HUES6 (cell line): ENCODE results near the gene MYH14.

ENCODE experiments used
- H3K27ac ChIP-seq: 2 replicates; pipeline ENCODE4 v1.7.0; 2013; ENCODE audit warnings: low read depth, mild to moderate bottlenecking, low read length, inconsistent platforms
- H3K27me3 ChIP-seq: 2 replicates; pipeline ENCODE4 v1.6.1; 2013; ENCODE audit warnings: low read length; ENCODE audit not compliant: control insufficient read depth, insufficient read depth
- H3K36me3 ChIP-seq: 2 replicates; pipeline ENCODE4 v1.6.1; 2013; ENCODE audit warnings: low read length; ENCODE audit not compliant: control insufficient read depth, insufficient read depth
- H3K4me1 ChIP-seq: 2 replicates; pipeline ENCODE4 v1.6.1; 2013; ENCODE audit warnings: low read length; ENCODE audit not compliant: control insufficient read depth, insufficient read depth
- H3K4me3 ChIP-seq: 2 replicates; pipeline ENCODE4 v1.5.1; 2013; ENCODE audit warnings: low read depth, low read length
- H3K9ac ChIP-seq: one replicate; pipeline ENCODE4 v1.6.1; 2013; ENCODE audit warnings: mild to moderate bottlenecking, low read length
- H3K9me3 ChIP-seq: 2 replicates; pipeline ENCODE4 v1.6.1; 2013; ENCODE audit warnings: low read depth, low read length; ENCODE audit not compliant: control insufficient read depth, insufficient read depth

The MYH14 gene

DNA sequence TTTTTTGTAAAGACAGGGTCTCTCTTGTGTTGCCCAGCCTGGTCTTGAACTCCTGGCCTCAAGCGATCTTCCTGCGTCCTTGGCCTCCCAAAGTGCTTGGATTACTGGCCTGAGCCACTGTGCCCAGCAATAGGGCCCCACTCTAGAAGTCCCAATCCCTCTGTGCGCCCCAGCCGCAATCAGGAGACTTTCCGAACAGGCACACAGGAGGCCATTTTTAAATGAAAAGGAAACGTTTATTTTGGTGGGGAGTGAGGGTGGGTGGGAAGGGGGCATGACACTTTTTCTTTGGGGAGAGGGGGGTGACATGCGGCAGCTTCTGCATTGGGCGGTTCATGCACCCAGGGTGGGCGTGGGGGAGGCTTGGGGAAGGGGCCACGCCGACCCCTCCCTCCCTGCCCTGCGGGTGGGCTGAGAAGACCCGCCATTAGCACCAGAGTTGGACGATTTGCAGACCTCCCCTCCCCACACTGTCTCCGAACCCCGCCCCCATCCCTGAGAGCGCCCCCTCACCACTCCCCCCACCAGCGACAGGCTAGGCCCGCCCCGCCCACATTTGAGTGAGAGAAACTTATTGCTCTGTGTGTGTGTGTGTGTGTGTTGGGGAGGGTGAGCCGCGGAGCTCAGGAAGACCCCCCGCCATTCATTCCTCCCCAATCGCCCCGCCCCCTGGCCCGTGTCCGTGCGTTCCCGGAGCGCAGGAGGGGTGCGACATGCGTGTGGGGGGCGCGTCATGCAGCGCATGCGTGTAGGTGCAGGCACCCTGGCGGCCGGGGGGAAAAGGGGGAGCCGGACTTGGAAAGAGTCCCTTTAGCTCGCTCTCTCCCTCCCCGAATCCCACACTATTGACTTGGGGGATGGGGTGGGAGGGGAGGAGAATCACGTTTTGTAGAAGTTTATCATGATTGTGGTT, 108.6 kb downstream of the MYH14 start:
- Histone ChIP-seq H3K36me3 (no peaks in the 10 kb centered on the region), H3K27ac (no peak overlapping the region; the same call in 1 of the 2 replicates), H3K4me3 (peak overlapping the region; percentile 74), H3K9me3 (peaks cover 10% of the 10 kb centered on the region; the same call in 1 of the 2 replicates), H3K4me1 (no peaks in the 10 kb centered on the region), H3K27me3 (peaks cover 18% of the 10 kb centered on the region), H3K9ac (peak overlapping the region; percentile 49)

DNA sequence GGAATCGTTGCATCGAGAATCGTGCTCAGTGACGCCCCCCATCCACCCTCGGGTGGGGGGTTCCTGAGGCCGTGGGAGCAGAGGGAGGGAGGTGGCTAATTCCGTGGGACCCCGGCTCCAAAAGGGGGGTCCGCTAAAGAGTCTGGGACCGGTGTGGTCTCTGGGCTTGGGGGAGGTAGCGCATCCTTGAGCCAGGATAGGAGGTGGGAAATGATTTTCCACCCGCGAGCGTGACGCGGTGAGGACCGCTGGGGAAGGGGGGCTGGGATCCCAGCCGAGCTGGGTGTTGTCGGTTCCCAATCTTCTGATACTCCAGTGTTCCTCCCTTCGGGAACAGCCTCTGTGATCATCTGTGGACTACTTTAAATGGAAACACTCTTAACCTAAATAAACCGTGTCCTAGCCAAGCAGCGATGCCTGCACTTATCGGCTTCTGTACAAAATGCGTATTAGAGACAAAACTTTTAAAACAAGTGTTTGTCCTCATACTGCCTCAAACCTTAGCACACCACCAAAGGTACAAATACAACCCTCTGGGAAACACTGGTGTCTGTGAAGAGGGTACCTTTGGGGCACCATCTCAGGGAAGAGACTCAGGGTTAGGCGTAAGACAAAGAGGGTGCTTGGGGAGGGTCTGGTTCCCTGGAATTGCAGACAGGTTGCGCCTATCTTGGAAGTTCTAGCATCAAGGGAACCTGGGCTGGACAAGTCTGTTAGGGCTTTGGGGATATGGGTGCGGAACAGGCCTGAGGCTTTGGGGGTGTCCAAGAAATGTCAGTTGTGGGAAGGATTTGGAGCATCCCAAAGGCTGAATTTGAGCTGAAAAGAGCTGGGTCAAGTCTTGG, 109.8 kb downstream of the MYH14 start:
- H3K36me3 ChIP-seq: no peaks in the 10 kb centered on the region
- H3K27ac ChIP-seq: no peak overlapping the region
- no peaks in the 10 kb centered on the region; the same call in 1 of the 2 replicates for H3K9me3 ChIP-seq
- peak overlapping the region; percentile 32 for H3K9ac ChIP-seq
- H3K27me3 ChIP-seq: peaks cover 18% of the 10 kb centered on the region
- H3K4me3 ChIP-seq: peak overlapping the region; percentile 74
- H3K4me1 ChIP-seq: no peaks in the 10 kb centered on the region

DNA sequence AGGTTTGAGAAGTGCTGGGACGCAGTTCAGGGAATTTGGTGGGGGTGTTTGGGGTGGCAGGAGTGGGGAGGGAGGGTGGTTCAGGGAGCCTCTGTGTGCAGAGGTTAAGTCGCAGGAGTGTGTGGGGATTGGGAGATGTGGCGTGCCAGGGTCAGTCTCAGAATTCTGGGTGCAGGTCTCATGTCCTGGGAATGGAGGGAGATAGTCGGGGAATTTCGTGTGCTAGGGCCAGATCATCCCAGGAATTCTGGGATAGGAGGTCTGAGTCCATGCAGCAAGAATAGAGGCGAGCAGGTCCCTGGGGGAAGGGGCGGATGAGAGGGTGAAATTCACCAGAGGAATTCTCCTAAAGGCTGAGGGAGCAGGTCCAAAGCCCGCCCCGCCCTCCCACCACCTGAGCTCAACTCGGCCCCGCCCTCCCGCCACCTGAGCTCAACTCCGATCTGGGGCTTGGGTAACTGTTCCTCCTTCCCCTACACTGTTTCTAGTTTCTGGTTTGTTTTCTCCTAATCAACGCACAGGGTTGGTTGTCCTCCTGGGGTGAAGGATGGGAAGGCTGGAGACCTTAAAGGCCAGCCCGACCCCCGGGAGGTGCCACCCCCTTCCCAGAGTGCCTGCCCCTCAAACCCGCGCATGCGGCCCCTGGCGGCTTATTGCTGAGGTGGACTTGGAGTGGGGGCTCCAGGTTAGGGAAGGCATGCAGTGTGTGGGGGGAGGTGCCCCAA, 110.6 kb downstream of the MYH14 start:
- H3K4me3 ChIP-seq: peak overlapping the region; percentile 74
- peaks cover 4% of the 10 kb centered on the region; the same call in 1 of the 2 replicates for H3K36me3 ChIP-seq
- H3K9me3 ChIP-seq: no peaks in the 10 kb centered on the region
- H3K27ac ChIP-seq: no peak overlapping the region
- H3K27me3 ChIP-seq: peaks cover 12% of the 10 kb centered on the region; the same call in 1 of the 2 replicates
- peak overlapping the region; percentile 20 for H3K9ac ChIP-seq
- H3K4me1 ChIP-seq: no peaks in the 10 kb centered on the region

DNA sequence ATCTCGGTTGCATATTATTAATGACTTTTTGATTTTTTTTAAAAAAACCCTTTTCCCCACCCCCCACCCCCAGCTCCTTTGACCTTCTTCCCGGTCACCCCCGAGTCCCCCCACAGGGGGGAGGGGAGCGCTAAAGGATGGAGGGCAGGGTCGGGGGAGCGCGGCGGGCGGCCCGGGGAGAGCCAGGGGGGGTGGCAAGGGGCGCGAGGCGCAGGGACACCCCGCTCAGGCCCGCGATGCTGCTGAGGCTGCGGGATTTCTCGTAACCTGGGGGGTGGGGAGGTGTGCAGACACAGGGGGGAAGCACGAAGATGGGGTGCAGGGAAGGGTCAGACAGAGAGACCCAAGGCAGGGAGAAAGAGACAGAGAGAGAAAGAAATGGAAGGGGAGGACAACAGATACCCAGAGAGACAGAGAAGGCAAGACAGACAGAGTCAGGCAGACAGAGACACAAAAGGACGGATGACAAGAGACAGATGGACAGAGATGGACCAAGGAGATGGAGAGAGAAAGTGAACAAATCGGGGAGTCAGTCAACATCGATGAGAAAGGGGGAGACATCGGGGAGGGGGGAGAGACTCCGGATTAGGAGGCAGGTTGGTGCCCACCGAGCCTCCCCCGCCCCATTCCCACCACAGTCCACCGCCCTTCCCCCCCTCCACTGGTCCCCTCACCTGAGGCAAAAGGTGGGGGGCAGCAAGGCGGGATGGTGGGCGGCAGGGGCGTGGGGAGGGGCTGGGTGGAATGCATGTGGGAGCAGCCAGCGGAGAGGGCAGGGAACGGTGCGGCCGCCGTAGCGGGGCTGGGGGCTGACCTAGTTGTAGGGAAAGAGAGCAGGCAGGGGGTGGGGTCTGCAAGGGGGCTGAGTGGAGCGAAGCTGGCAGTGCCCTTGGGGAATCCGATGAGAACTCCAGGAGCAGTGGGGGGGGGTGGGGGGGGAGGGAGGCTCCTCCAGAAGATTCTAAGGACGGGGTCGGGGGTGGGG, 111.6 kb downstream of the MYH14 start:
- peaks cover 9% of the 10 kb centered on the region; the same call in 1 of the 2 replicates for H3K27me3 ChIP-seq
- peak overlapping the region; percentile 37; the same call in 1 of the 2 replicates for H3K27ac ChIP-seq
- peak overlapping the region; percentile 74 for H3K4me3 ChIP-seq
- no peaks in the 10 kb centered on the region for H3K9me3 ChIP-seq
- H3K36me3 ChIP-seq: peaks cover 6% of the 10 kb centered on the region; the same call in 1 of the 2 replicates
- H3K9ac ChIP-seq: peak overlapping the region; percentile 56
- H3K4me1 ChIP-seq: no peaks in the 10 kb centered on the region

DNA sequence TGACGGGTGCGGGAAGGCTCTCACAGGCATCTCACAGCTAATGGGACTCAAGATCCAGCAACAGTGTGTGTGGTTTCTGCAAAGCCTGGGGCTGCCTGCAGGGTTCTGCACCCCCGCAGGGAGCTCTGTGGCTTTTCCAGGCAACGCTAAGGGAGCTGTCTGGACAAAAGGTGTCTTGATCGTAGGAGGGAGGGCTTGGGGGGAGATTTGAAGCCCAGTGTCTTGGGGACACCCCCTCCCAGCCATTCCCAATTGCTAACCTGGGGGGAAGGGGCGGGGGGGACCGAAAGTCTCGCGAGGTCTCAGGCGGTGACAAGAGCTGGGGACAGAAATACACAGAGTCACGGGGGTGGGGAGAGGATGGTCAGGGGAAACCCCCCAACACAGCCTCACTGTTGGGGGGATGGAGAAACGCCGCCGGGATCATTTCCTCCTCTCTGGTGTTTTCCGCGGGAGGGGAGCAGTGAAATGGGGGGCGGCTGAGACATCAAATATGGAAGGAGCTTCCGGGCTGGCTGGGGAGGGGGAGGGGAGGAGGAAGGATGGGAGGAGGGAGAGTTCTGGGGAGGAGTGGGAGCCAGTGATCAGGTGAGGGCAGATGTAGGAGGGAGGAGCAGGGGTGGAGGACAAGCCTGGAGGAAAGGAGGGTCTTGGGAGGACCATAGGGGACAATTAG, 112.5 kb downstream of the MYH14 start:
- Histone ChIP-seq H3K36me3 (peaks cover 6% of the 10 kb centered on the region; the same call in 1 of the 2 replicates), H3K4me1 (no peaks in the 10 kb centered on the region), H3K9me3 (no peaks in the 10 kb centered on the region), H3K27me3 (peaks cover 9% of the 10 kb centered on the region; the same call in 1 of the 2 replicates), H3K4me3 (peak overlapping the region; percentile 59), H3K27ac (peak overlapping the region; percentile 69; the same call in 1 of the 2 replicates), H3K9ac (peak overlapping the region; percentile 78)

DNA sequence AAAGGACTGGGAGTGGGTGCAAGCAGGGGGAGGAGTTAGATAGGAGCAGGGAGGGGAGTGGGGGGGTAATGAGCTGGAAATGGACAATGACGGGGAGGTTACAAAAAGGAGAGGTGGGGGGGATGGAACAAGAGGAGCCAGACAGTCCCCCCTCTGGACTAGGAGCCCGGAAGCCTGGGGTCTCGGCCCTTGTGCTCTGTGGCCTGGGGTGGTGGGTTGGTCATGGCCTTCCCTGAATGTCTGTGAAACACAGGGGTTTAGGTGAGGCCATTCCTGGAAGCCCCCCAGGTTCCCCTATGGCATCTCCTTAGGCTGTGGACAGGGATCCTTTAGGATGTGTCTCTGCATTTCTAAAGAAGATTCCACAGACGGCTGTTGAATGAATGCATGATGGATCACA, 113.7 kb downstream of the MYH14 start:
- no peaks in the 10 kb centered on the region for H3K4me1 ChIP-seq
- no peak overlapping the region for H3K27ac ChIP-seq
- peaks cover 6% of the 10 kb centered on the region; the same call in 1 of the 2 replicates for H3K36me3 ChIP-seq
- no peak overlapping the region for H3K4me3 ChIP-seq
- no peaks in the 10 kb centered on the region for H3K9me3 ChIP-seq
- H3K27me3 ChIP-seq: peaks cover 9% of the 10 kb centered on the region; the same call in 1 of the 2 replicates
- no peak overlapping the region for H3K9ac ChIP-seq

DNA sequence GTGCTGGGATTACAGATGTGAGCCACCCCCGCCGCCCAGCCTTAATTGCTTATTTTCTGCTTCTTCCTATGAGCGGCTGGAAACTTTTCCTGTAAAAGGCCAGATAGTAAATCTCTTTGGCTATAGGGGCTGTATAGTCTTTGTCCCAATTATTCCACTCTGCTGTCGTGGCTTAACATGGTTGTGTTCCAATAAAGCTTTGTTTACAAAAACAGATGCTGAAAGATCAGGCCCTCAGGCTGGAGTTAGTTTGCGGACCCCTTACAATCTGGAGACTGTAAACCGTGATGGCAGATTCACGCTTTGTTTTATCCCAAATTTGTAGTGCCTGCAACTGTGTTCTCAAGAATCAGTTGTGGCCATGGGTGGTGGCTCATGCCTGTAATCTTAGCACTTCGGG, 115.0 kb downstream of the MYH14 start:
- Histone ChIP-seq H3K27ac (no peak overlapping the region), H3K4me3 (no peak overlapping the region), H3K9me3 (no peaks in the 10 kb centered on the region), H3K9ac (no peak overlapping the region), H3K36me3 (peaks cover 12% of the 10 kb centered on the region), H3K27me3 (peaks cover 2% of the 10 kb centered on the region; the same call in 1 of the 2 replicates), H3K4me1 (no peaks in the 10 kb centered on the region)

DNA sequence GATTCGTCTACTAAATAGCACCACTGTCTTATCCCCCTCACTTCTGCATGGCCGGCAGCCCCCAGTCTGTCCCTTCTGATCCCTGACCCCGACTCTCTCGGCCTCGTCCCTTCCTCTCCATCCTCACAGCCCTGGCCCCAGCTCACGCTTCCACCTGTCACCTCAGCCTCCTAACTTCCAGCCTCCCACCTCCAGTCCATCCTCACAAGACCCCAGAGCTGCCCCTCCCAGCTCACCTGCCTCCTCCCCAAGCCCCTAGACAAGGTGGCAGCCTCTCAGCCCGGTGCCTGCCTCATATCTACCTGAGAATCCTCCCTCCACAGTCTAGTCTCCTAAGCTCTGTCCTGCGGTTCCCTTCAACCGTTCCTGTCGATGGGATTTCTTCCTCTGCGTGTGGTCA, 115.7 kb downstream of the MYH14 start:
- Histone ChIP-seq H3K36me3 (peaks cover 18% of the 10 kb centered on the region), H3K9ac (no peak overlapping the region), H3K27me3 (no peaks in the 10 kb centered on the region), H3K9me3 (no peaks in the 10 kb centered on the region), H3K4me1 (no peaks in the 10 kb centered on the region), H3K27ac (no peak overlapping the region), H3K4me3 (no peak overlapping the region)

DNA sequence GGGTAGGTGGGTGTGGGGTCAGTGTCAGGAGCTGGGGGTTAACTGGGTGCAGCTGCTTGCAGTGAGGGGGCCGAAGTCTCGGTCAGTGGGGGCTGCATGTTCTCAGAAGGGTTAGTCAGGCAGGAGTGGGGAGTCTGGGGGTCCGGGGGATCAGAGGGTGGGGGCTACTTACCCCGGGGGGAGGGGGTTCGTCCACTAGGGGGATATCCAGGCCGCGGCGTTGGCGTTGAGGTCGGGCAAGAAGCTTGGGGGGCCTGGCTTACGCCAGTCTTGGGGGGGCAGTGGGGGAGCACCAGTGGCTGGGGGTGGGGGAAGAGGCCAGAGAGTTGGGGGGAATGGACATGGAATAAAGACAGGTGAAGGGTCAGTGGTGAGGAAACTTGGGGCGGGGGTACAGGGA, 116.6 kb downstream of the MYH14 start:
- Histone ChIP-seq H3K27me3 (no peaks in the 10 kb centered on the region), H3K4me3 (no peak overlapping the region), H3K36me3 (peaks cover 18% of the 10 kb centered on the region), H3K27ac (no peak overlapping the region), H3K9ac (no peak overlapping the region), H3K4me1 (peaks cover 1% of the 10 kb centered on the region), H3K9me3 (no peaks in the 10 kb centered on the region)
